HCT116 (cell line): Measurements from ENCODE around the gene CA6. TPM values are rescaled to one million over a fixed set of nuclear protein-coding genes. Genes with fewer than 3 reads are reported as not detected.

ENCODE experiments used
- ATAC-seq: fragments of 200-7000 bp; cut with Tn5 transposase; 2 replicates; pipeline ENCODE4 v1.9.1; 2020; ENCODE audit warnings: mild to moderate bottlenecking, moderate library complexity
- BruUV-seq: library from RNA; stranded (reverse); fragments of 400-500 nt; replicated peaks from 2 replicates; lab custom pipeline; 2021; lab: Mats Ljungman, UMichigan
- CTCF ChIA-PET: fragments of 300-600 bp; sonication (Branson Sonifier 250); formaldehyde crosslinking; loops from one replicate; lab custom pipeline; 2021; ENCODE audit warnings: antibody characterized with exemption; lab: Charles Lee
- POLR2A ChIA-PET: fragments of 300-600, 350-600 bp; sonication (Branson Sonifier 250); formaldehyde crosslinking; loops from one replicate; lab custom pipeline; 2021; ENCODE audit warnings: antibody characterized with exemption; lab: Charles Lee
- RAD21 ChIA-PET, 2 experiments: fragments of 300-600 bp; sonication (Branson Sonifier 250); formaldehyde crosslinking; loops; one replicate each; lab custom pipeline; 2023; ENCODE audit warnings: low total read pairs in 2 of 2; ENCODE audit not compliant: uncharacterized antibody in 2 of 2, unreplicated experiment in 2 of 2, low non-redundant PET in 1 of 2; lab: Charles Lee
- DNase-seq: peaks from one replicate; pipeline ENCODE4 v3.0.0-alpha.2; 2010; ENCODE audit warnings: low read depth, low spot score
- H2AFZ ChIP-seq: fragments of 200-600 bp; shearing (Covaris generic), sonication (generic); 2 replicates; pipeline ENCODE4 v1.6.1; 2017; ENCODE audit warnings: low read depth, mixed run types, mixed read lengths, antibody characterized with exemption, low read length; ENCODE audit not compliant: poor library complexity, severe bottlenecking
- H3K27ac ChIP-seq: 2 replicates; pipeline ENCODE4 v1.5.1; 2012; ENCODE audit warnings: low read depth, low read length
- H3K27me3 ChIP-seq: fragments of 200-600 bp; sonication (generic); 2 replicates; pipeline ENCODE4 v1.6.1; 2016; ENCODE audit warnings: mixed run types, low read length, mixed read lengths; ENCODE audit not compliant: insufficient read depth
- H3K36me3 ChIP-seq, 2 experiments: fragments of 200-500 bp in 1 of 2; fragments of 200-600 bp in 1 of 2; sonication (Bioruptor generic) in 1 of 2; sonication (generic) in 1 of 2; 2 replicates each; pipeline versions ENCODE4 v1.5.1 to v1.6.1; 2014 to 2016; ENCODE audit warnings: low read length in 2 of 2, inconsistent platforms in 1 of 2, mixed read lengths in 1 of 2, mixed run types in 1 of 2; ENCODE audit not compliant: insufficient read depth in 2 of 2, control insufficient read depth in 1 of 2
- H3K4me1 ChIP-seq, 2 experiments: fragments of 200-600 bp in 1 of 2; sonication (generic) in 1 of 2; 2 replicates each; pipeline versions ENCODE4 v1.5.1 to v1.6.1; 2012 to 2017; ENCODE audit warnings: low read length in 2 of 2, inconsistent platforms in 1 of 2, mild to moderate bottlenecking in 1 of 2, mixed read lengths in 1 of 2, mixed run types in 1 of 2, moderate library complexity in 1 of 2; ENCODE audit not compliant: insufficient read depth in 2 of 2, control insufficient read depth in 1 of 2
- H3K4me2 ChIP-seq: fragments of 200-600 bp; sonication (generic); 2 replicates; pipeline ENCODE4 v1.6.1; 2017; ENCODE audit warnings: mixed run types, low read length, mixed read lengths
- H3K4me3 ChIP-seq, 2 experiments: fragments of 200-600 bp in 1 of 2; sonication (generic) in 1 of 2; replicated peaks in 1 of 2; 2 replicates each; pipeline ENCODE4 v1.5.1; 2011 to 2016; ENCODE audit warnings: low read length in 2 of 2, control low read depth in 1 of 2, low read depth in 1 of 2, mild to moderate bottlenecking in 1 of 2, mixed read lengths in 1 of 2, mixed run types in 1 of 2
- H3K79me2 ChIP-seq: fragments of 200-600 bp; sonication (generic); 2 replicates; pipeline ENCODE4 v1.6.1; 2017; ENCODE audit warnings: mild to moderate bottlenecking, mixed run types, low read length, moderate library complexity, mixed read lengths; ENCODE audit not compliant: insufficient read depth
- H3K9ac ChIP-seq: fragments of 200-600 bp; sonication (generic); 2 replicates; pipeline ENCODE4 v1.6.1; 2016; ENCODE audit warnings: low read length, mixed read lengths
- H3K9me2 ChIP-seq: fragments of 200-600 bp; sonication (generic), shearing (Covaris generic); 2 replicates; pipeline ENCODE4 v1.6.1; 2017; ENCODE audit warnings: mixed run types, mild to moderate bottlenecking, moderate library complexity; ENCODE audit not compliant: insufficient read depth
- H3K9me3 ChIP-seq, 2 experiments: fragments of 200-500 bp in 1 of 2; fragments of 200-600 bp in 1 of 2; sonication (Bioruptor generic) in 1 of 2; sonication (generic) in 1 of 2; 2 replicates each; pipeline ENCODE4 v1.6.1; 2014 to 2017; ENCODE audit warnings: low read length in 2 of 2, mixed read lengths in 2 of 2, inconsistent platforms in 1 of 2, low read depth in 1 of 2, mild to moderate bottlenecking in 1 of 2, mixed run types in 1 of 2, moderate library complexity in 1 of 2; ENCODE audit not compliant: control insufficient read depth in 1 of 2, insufficient read depth in 1 of 2
- H4K20me1 ChIP-seq: fragments of 200-600 bp; sonication (generic), shearing (Covaris generic); 2 replicates; pipeline ENCODE4 v1.6.1; 2017; ENCODE audit warnings: mixed run types, mild to moderate bottlenecking, moderate library complexity; ENCODE audit not compliant: insufficient read depth
- ATF3 ChIP-seq: IDR thresholded peaks from 2 replicates; pipeline ENCODE4 v1.6.1; 2012
- CBX3 ChIP-seq: IDR thresholded peaks from 2 replicates; pipeline ENCODE4 v1.6.1; 2012; ENCODE audit warnings: low read depth
- CTCF ChIP-seq, 3 experiments: fragments of 200-600 bp in 1 of 3; sonication (generic) in 1 of 3; IDR thresholded peaks in 2 of 3; conservative IDR thresholded peaks in 1 of 3; 2 replicates each; pipeline ENCODE4 v1.5.1; 2012 to 2017; ENCODE audit warnings: low read depth in 2 of 3, low read length in 2 of 3, antibody characterized with exemption in 1 of 3, borderline replicate concordance in 1 of 3, control low read depth in 1 of 3, mild to moderate bottlenecking in 1 of 3, mixed read lengths in 1 of 3, mixed run types in 1 of 3, moderate library complexity in 1 of 3; ENCODE audit not compliant: insufficient read depth in 1 of 3
- EGR1 ChIP-seq: IDR thresholded peaks from 2 replicates; pipeline ENCODE4 v1.6.1; 2012; ENCODE audit warnings: low read depth
- EZH2 ChIP-seq: fragments of 200-600 bp; sonication (generic); IDR thresholded peaks from 2 replicates; pipeline ENCODE4 v1.6.1; 2017; ENCODE audit warnings: antibody characterized with exemption, mixed run types
- EZH2phosphoT487 ChIP-seq: fragments of 200-600 bp; IDR thresholded peaks from 2 replicates; pipeline ENCODE4 v1.6.1; 2018; ENCODE audit warnings: antibody characterized with exemption, borderline replicate concordance
- FOSL1 ChIP-seq: IDR thresholded peaks from 2 replicates; pipeline ENCODE4 v1.6.1; 2012; ENCODE audit warnings: low read depth
- JUND ChIP-seq: IDR thresholded peaks from 2 replicates; pipeline ENCODE4 v1.6.1; 2012
- MAX ChIP-seq: IDR thresholded peaks from 2 replicates; pipeline ENCODE4 v1.6.1; 2012
- POLR2A ChIP-seq: IDR thresholded peaks from 2 replicates; pipeline ENCODE4 v1.7.0; 2011; ENCODE audit warnings: borderline replicate concordance; ENCODE audit not compliant: insufficient read depth, insufficient read length; ENCODE audit errors: extremely low read depth
- SIN3A ChIP-seq: IDR thresholded peaks from 2 replicates; pipeline ENCODE4 v1.6.1; 2012; ENCODE audit warnings: low read depth
- SP1 ChIP-seq: IDR thresholded peaks from 2 replicates; pipeline ENCODE4 v1.6.1; 2012; ENCODE audit warnings: low read depth
- SRF ChIP-seq: IDR thresholded peaks from 2 replicates; pipeline ENCODE4 v1.6.1; 2012; ENCODE audit warnings: low read depth
- TCF7L2 ChIP-seq: IDR thresholded peaks from 2 replicates; pipeline ENCODE4 v1.7.0; 2011; ENCODE audit warnings: borderline replicate concordance, inconsistent platforms; ENCODE audit not compliant: insufficient read depth, insufficient read length; ENCODE audit errors: extremely low read depth
- YY1 ChIP-seq: IDR thresholded peaks from 2 replicates; pipeline ENCODE4 v1.6.1; 2011; ENCODE audit warnings: low read length, low read depth, moderate library complexity, mild to moderate bottlenecking; ENCODE audit not compliant: insufficient replicate concordance; ENCODE audit errors: extremely low read depth
- ZFX ChIP-seq: fragments of 450-650 bp; IDR thresholded peaks from 2 replicates; pipeline ENCODE4 v1.6.1; 2017
- ZNF274 ChIP-seq: fragments of 200-500 bp; sonication (Bioruptor generic); IDR thresholded peaks from 2 replicates; pipeline ENCODE4 v1.6.1; 2014; ENCODE audit warnings: mild to moderate bottlenecking, low read depth, low read length, inconsistent platforms
- intact Hi-C: fragments of 100-400 bp; cut with micrococcal nuclease; formaldehyde crosslinking; loops from 2 replicates; pipeline ENCODE4 v1.10.0; 2022
- total RNA-seq: library from RNA; stranded (reverse); gene quantifications from one replicate; pipeline ENCODE4 v1.2.1, GENCODE V29; 2021; ENCODE audit not compliant: unreplicated experiment

The CA6 gene
- total RNA-seq, 1 experiment from 2014 or later, result not detected

GRCh38 chr1:8988618-8988967 is 42.9 kb downstream of the CA6 start:
- H2AFZ ChIP-seq, result no peak overlapping the region
- ATAC-seq, result no peak
- intact Hi-C loops, result loop anchor here (1.0 to 5.0 kb wide), 2 partner anchors 70 to 116 kb away; no protein-coding TSS in a partner anchor
- H3K27ac ChIP-seq, result no peak overlapping the region
- no peaks in the 10 kb centered on the region for H3K27me3 ChIP-seq
- H3K4me3 ChIP-seq, result no peak overlapping the region
- DNase-seq, result no peak
- ChIA-PET CTCF (interaction anchor here (1.9 to 3.3 kb wide), 2 partner anchors 16 to 71 kb away, joined by 14 to 15 read pairs; no protein-coding TSS in a partner anchor), RAD21 (interaction anchor here (0.6 to 1.4 kb wide), 2 partner anchors 15 to 70 kb away, joined by 3 to 4 read pairs; no protein-coding TSS in a partner anchor), POLR2A (no interaction called here)
- no peaks in the 10 kb centered on the region for H3K9me3 ChIP-seq
- H3K4me2 ChIP-seq, result no peak overlapping the region
- H3K36me3 ChIP-seq, result no peaks in the 10 kb centered on the region
- H3K9ac ChIP-seq, result no peak overlapping the region
- no TSS peak for BruUV-seq
- H3K4me1 ChIP-seq, result peaks cover 13 to 30% of the 10 kb centered on the region in 2 experiments
- TF ChIP-seq SIN3A, result no peak
- no peak for TF ChIP-seq TCF7L2
- TF ChIP-seq CTCF (IDR thresholded peaks at IDR 0.05 in 2 of 3, conservative IDR thresholded peaks at IDR 0.05 in 1 of 3; ENCODE audit: borderline replicate concordance in 1 of 3, insufficient read depth in 1 of 3, low read depth in 2 of 3, low read length in 2 of 3), result no peak
- TF ChIP-seq ZFX, result no peak
- TF ChIP-seq SRF, result no peak
- no peak for TF ChIP-seq ATF3
- no peak for TF ChIP-seq EZH2
- no peak for TF ChIP-seq YY1
- TF ChIP-seq EZH2phosphoT487, result no peak
- no peak for TF ChIP-seq SP1
- no peak for TF ChIP-seq CBX3
- no peak for TF ChIP-seq FOSL1
- no peak for TF ChIP-seq POLR2A
- no peak for TF ChIP-seq EGR1
- TF ChIP-seq JUND, result no peak
- no peak for TF ChIP-seq MAX
- TF ChIP-seq ZNF274, result no peak
- H3K79me2 ChIP-seq, result no peaks in the 10 kb centered on the region
- H3K9me2 ChIP-seq, result no peaks in the 10 kb centered on the region
- no peaks in the 10 kb centered on the region for H4K20me1 ChIP-seq
